GM13977 (cell line): ENCODE results near the gene SIN3B.

ENCODE experiments used
- DNase-seq: peaks from one replicate; pipeline ENCODE4 v3.0.0; 2012; ENCODE audit warnings: low spot score
- in situ Hi-C: fragments of 300-500 bp; cut with MboI; formaldehyde crosslinking; loops from one replicate; pipeline ENCODE4 v1.12.0; 2022; ENCODE audit warnings: low sequenced_read_pairs, low pct_unique_long_range_greater_than_20kb, mixed read lengths, inconsistent platforms; ENCODE audit not compliant: unreplicated experiment
- TF ChIP-seq, protein P1 (sequence below): IDR thresholded peaks from 2 replicates; pipeline ENCODE4 v1.5.1; 2012; ENCODE audit warnings: mild to moderate bottlenecking, control low read depth; ENCODE audit not compliant: insufficient read depth; ENCODE audit errors: extremely low read depth, missing control alignments

Gene SIN3B

DNA sequence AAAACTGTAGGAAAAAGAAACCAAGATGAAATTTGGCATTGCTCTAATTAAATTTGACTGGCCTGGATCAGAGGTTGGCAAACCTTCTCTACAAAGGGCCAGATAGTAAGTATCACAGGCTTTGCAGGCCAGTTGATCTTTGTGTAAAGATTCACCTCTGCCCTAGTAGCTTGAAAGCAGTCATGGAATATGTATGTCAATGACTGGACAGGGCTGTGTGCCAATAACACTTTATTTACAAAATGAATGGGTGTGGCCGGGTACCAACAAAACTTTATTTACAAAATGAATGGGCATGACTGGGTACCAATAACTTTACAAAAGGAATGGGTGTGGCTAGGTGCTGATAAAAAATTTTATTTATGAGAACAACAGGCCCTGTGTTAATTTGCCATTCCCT is 20.0 kb downstream of the SIN3B start:
- no peak for DNase-seq
- TF ChIP-seq, protein P1, sequence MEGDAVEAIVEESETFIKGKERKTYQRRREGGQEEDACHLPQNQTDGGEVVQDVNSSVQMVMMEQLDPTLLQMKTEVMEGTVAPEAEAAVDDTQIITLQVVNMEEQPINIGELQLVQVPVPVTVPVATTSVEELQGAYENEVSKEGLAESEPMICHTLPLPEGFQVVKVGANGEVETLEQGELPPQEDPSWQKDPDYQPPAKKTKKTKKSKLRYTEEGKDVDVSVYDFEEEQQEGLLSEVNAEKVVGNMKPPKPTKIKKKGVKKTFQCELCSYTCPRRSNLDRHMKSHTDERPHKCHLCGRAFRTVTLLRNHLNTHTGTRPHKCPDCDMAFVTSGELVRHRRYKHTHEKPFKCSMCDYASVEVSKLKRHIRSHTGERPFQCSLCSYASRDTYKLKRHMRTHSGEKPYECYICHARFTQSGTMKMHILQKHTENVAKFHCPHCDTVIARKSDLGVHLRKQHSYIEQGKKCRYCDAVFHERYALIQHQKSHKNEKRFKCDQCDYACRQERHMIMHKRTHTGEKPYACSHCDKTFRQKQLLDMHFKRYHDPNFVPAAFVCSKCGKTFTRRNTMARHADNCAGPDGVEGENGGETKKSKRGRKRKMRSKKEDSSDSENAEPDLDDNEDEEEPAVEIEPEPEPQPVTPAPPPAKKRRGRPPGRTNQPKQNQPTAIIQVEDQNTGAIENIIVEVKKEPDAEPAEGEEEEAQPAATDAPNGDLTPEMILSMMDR = no peak
- in situ Hi-C loops = no loop called here

DNA sequence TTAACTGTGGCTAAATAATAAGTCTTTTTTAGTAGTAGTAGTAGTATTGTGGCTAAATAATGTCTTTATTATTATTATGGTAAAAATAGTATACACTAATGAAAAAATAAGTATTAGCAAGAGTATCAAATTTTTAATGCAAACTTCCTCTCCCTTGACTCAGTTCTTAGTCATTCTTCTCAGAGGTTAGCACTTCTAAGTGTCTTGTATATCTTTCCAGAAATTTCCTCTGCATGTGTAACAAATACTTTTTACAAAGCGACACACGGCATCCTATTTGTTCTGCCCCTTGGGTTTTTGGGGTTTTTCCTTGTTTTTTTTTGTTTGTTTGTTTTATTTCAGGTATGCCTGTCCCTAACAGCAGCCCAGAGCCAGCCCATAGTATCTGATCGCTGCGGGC is 20.9 kb downstream of the SIN3B start:
- no peak for DNase-seq
- TF ChIP-seq, protein P1 = no peak
- in situ Hi-C loops = no loop called here

DNA sequence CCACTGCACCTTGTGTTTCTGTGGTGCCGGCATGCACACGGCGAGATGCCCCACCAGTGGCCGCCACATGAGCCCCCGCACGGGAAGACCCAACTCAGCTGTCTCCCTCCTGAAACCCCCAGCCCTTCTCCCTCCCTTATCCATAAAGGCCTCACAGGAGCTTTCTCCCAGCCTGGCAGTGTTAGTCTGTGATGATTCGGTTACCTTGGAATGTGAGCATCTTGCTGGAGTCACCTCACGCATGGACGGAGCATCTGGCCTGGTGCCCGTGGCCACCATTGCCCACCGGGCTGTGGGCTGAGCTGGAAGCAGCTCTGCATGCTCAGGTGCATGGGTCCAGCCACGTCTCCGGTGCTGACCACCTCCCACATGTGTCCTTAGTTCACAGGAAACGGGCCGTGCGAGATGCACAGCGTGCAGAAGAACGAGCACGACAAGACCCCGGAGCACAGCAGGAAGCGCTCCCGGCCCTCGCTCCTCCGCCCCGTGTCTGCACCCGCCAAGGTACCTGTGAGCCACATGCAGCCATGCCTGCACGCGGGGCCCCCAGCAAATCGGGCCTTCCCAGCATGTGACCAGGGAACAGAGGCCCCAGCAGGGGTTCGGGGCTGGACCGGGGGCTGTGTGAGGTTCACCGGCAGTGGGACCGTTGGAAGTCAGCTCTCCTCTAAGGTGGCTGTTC is 22.0 kb downstream of the SIN3B start:
- in situ Hi-C loops = no loop called here
- TF ChIP-seq, protein P1 = no peak

DNA sequence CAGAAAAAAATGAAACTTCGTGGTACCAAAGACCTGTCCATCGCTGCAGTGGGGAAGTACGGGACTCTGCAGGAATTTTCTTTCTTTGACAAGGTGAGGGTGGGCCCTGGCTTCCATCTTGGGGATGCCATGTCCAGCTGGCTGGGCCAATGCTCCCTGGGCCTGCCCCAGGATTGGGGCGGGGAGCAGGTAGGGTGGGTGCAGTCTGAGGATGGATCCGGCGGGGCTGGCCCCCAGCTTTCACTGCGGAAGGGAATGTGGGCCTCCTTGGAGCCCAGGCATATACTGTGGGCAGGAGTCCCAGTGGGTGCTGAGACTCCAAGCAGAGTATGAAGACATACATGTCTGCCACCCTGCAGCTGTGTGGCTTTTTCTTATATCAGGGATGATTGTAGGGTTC is 23.9 kb downstream of the SIN3B start:
- TF ChIP-seq, protein P1 = no peak
- no peak for DNase-seq
- in situ Hi-C loops = no loop called here

More for the DNA sequence above, 22.0 kb downstream of the SIN3B start:
- no peak for DNase-seq

DNA sequence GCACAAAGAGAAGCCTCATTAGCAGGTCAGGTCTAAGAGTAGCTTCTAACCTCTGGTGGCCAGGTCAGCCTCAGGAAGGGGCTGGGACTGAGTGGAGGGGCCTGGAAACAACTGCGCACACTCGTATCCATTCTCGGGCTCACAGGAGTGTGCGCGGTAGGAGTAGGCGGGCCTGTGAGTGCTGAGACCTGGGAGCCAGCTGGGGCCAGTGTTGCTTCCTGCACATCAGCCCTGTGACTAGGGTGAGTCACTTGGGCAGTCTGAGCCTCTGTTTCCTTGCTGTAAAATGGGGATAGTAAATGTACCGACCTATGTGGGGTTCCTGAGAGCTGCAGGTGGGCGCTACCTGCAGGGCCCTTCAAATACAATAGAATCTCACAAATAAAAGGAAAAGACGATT is 26.9 kb downstream of the SIN3B start:
- no peak for DNase-seq
- in situ Hi-C loops = no loop called here
- TF ChIP-seq, protein P1 = no peak

DNA sequence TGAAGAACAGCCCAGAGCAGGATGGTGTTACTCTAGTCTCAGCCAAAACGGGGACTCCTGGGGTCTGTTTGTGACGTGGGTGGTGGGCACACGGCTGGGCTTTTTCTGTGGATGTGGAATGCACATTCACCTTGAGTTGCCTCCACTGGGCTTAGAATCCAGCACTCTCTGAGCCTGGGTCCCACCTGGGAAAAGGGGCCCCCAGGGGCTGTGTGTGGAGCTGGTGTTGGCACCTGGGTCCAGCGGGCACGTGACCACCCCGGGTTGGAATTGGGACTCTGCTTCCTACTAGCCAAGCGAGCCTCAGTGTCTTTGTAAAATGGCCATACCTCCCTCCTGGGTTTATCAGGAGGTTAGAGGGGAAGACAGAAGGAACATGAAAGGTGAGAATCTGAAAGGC is 30.4 kb downstream of the SIN3B start:
- DNase-seq = no peak
- TF ChIP-seq, protein P1 = no peak
- in situ Hi-C loops = no loop called here

DNA sequence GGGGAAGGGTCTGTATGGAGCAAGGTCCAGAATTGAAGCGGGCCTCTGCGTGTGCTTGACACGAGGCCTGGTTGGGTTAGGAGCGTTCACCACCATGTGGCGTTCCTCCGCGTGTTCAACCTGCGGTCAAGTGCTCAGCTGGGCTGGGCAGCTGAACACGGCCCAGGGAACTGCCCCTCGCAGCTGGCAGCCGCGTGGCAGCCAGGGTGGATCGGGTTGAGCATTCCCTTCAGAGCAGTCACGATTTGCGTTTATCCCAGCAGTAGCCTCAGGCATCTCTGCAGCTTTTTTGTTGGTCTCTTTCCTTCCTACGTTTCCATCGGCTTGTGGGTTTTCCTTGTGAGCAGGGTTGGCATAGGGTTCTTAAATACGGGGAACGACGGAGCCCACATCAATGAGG is 30.9 kb downstream of the SIN3B start:
- in situ Hi-C loops = no loop called here
- no peak for DNase-seq

More for the DNA sequence above, 30.9 kb downstream of the SIN3B start:
- TF ChIP-seq, protein P1 = no peak
